Neuronal stem cell (in vitro differentiated cells): Measurements from ENCODE around the gene RAB15.
A peak's percentile ranks its signal among the peaks of the same experiment; 100 is the strongest.

ENCODE experiments used
- DNase-seq: peaks from one replicate; pipeline ENCODE4 v3.0.0-alpha.2; 2013; ENCODE audit warnings: low spot score
- H2AFZ ChIP-seq: one replicate; pipeline ENCODE4 v1.6.1; 2013; ENCODE audit warnings: mild to moderate bottlenecking, low read length, inconsistent platforms
- H2AK5ac ChIP-seq: 2 replicates; pipeline ENCODE4 v1.6.1; 2013; ENCODE audit warnings: low read depth, mild to moderate bottlenecking, inconsistent platforms, low read length, moderate library complexity, mixed read lengths
- H2BK120ac ChIP-seq: 2 replicates; pipeline ENCODE4 v1.6.1; 2013; ENCODE audit warnings: low read depth, mild to moderate bottlenecking, inconsistent platforms, low read length, moderate library complexity, mixed read lengths
- H2BK12ac ChIP-seq: one replicate; pipeline ENCODE4 v1.6.1; 2013; ENCODE audit warnings: low read length, inconsistent platforms
- H2BK15ac ChIP-seq: 2 replicates; pipeline ENCODE4 v1.6.1; 2013; ENCODE audit warnings: mild to moderate bottlenecking, low read length, inconsistent platforms, mixed read lengths
- H2BK5ac ChIP-seq: one replicate; pipeline ENCODE4 v1.6.1; 2013; ENCODE audit warnings: inconsistent platforms, mild to moderate bottlenecking, low read length, moderate library complexity
- H3K14ac ChIP-seq: one replicate; pipeline ENCODE4 v1.6.1; 2013; ENCODE audit warnings: low read length, inconsistent platforms
- H3K18ac ChIP-seq: 2 replicates; pipeline ENCODE4 v1.6.1; 2013; ENCODE audit warnings: low read length, inconsistent platforms
- H3K23ac ChIP-seq: 2 replicates; pipeline ENCODE4 v1.6.1; 2013; ENCODE audit warnings: low read depth, mild to moderate bottlenecking, mixed read lengths, low read length, inconsistent platforms; ENCODE audit not compliant: poor library complexity
- H3K27ac ChIP-seq: replicated peaks from 3 replicates; pipeline ENCODE4 v1.5.1; 2013; ENCODE audit warnings: low read length, inconsistent platforms
- H3K27me3 ChIP-seq, 3 experiments: 2 replicates each; pipeline ENCODE4 v1.6.1; 2013; ENCODE audit warnings: low read length in 3 of 3, mild to moderate bottlenecking in 2 of 3, inconsistent platforms in 1 of 3, low read depth in 1 of 3, mixed read lengths in 1 of 3, moderate library complexity in 1 of 3; ENCODE audit not compliant: control insufficient read depth in 3 of 3, insufficient read depth in 3 of 3
- H3K36me3 ChIP-seq, 2 donors: replicated peaks in 1 of 2; 2 replicates each; pipeline ENCODE4 v1.6.1; 2013; ENCODE audit warnings: low read length in 2 of 2; ENCODE audit not compliant: control insufficient read depth in 2 of 2, insufficient read depth in 2 of 2
- H3K4ac ChIP-seq: 2 replicates; pipeline ENCODE4 v1.6.1; 2013; ENCODE audit warnings: inconsistent platforms, mild to moderate bottlenecking, low read length, moderate library complexity
- H3K4me1 ChIP-seq, 2 donors: 1 replicate in 1 of 2; 2 replicates in 1 of 2; pipeline ENCODE4 v1.6.1; 2013; ENCODE audit warnings: low read length in 2 of 2, low read depth in 1 of 2; ENCODE audit not compliant: control insufficient read depth in 2 of 2, insufficient read depth in 1 of 2
- H3K4me2 ChIP-seq: one replicate; pipeline ENCODE4 v1.6.1; 2013; ENCODE audit warnings: mild to moderate bottlenecking, low read length, inconsistent platforms; ENCODE audit not compliant: insufficient read depth, poor library complexity, severe bottlenecking
- H3K4me3 ChIP-seq, 2 donors: 2 replicates each; pipeline ENCODE4 v1.5.1; 2013; ENCODE audit warnings: low read length in 2 of 2, mild to moderate bottlenecking in 2 of 2, inconsistent platforms in 1 of 2, moderate library complexity in 1 of 2
- H3K79me1 ChIP-seq: one replicate; pipeline ENCODE4 v1.6.1; 2013; ENCODE audit warnings: low read depth, mild to moderate bottlenecking, inconsistent platforms, low read length, moderate library complexity
- H3K9ac ChIP-seq: one replicate; pipeline ENCODE4 v1.6.1; 2013; ENCODE audit warnings: mild to moderate bottlenecking, low read depth, low read length, inconsistent platforms; ENCODE audit not compliant: poor library complexity
- H3K9me3 ChIP-seq, 2 donors: replicated peaks in 1 of 2; 2 replicates each; pipeline versions ENCODE3 to v1.6.1; 2013; ENCODE audit warnings: low read length in 2 of 2, mild to moderate bottlenecking in 2 of 2, inconsistent platforms in 1 of 2, low read depth in 1 of 2, mixed read lengths in 1 of 2, moderate library complexity in 1 of 2; ENCODE audit not compliant: control insufficient read depth in 2 of 2, insufficient read depth in 1 of 2
- H4K8ac ChIP-seq: one replicate; pipeline ENCODE4 v1.6.1; 2013; ENCODE audit warnings: low read depth, mild to moderate bottlenecking, inconsistent platforms, low read length, moderate library complexity
- H4K91ac ChIP-seq: one replicate; pipeline ENCODE4 v1.6.1; 2013; ENCODE audit warnings: low read length, low read depth, mild to moderate bottlenecking, inconsistent platforms; ENCODE audit not compliant: poor library complexity
- WGBS, 2 donors: extraction: QIAGEN DNeasy Blood & Tissue Kit; methylation state at CpG; one replicate each; pipeline ENCODE4 v1.1.7; 2013; ENCODE audit warnings: missing lambda C conversion rate in 2 of 2, mixed read lengths in 1 of 2; ENCODE audit not compliant: insufficient read length in 2 of 2, insufficient replicate concordance in 1 of 2; ENCODE audit errors: extremely low coverage in 2 of 2; 5-methylcytosine and 5-hydroxymethylcytosine counted together

RAB15 gene

DNA sequence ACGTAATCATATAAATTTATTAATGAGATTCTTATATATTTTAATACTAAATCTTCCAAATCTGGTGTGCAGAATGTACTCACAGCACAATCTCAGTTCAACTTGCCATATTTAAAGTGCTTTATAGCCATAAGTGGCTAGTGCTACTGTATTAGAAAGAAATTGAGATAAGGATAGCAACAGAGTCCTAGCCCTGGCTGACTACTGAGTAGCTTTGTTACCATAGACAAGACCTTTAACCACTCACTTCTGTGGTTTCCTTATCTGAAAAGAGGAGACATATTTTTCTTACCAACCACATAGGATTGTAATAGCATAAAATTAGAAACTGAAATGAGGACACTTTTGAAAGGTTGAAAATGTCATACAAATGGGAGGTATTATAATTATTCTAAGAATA lies 59.9 kb downstream of the RAB15 start:
- no peak overlapping the region for H2AK5ac ChIP-seq
- H2BK120ac ChIP-seq = no peak overlapping the region
- H3K14ac ChIP-seq = no peak overlapping the region
- H2BK12ac ChIP-seq = no peak overlapping the region
- H3K23ac ChIP-seq = no peak overlapping the region
- peaks cover 0 to 3% of the 10 kb centered on the region in 2 donors for H3K36me3 ChIP-seq
- H3K4me2 ChIP-seq = no peak overlapping the region
- H2BK5ac ChIP-seq = no peak overlapping the region
- H4K91ac ChIP-seq = no peak overlapping the region
- no peak overlapping the region for H3K4me3 ChIP-seq
- no peak overlapping the region for H4K8ac ChIP-seq
- no peak for DNase-seq
- H3K27me3 ChIP-seq = peaks cover 0 to 4% (median 0%) of the 10 kb centered on the region in 3 experiments
- WGBS, 2 donors = no CpG with 5 or more reads among the region's 1 CpG
- H3K4me1 ChIP-seq = peaks cover 0 to 4% of the 10 kb centered on the region in 2 donors
- H3K27ac ChIP-seq = no peak overlapping the region
- H2AFZ ChIP-seq = peak overlapping the region; percentile 5
- peaks cover 2% of the 10 kb centered on the region for H3K79me1 ChIP-seq
- no peak overlapping the region for H2BK15ac ChIP-seq
- H3K18ac ChIP-seq = no peak overlapping the region
- no peak overlapping the region for H3K4ac ChIP-seq
- H3K9me3 ChIP-seq = no peaks in the 10 kb centered on the region
- no peak overlapping the region for H3K9ac ChIP-seq

- Histone ChIP-seq H4K91ac (no peak overlapping the region), H3K9ac (no peak overlapping the region), H3K79me1 (peaks cover 2% of the 10 kb centered on the region), H2AFZ (no peak overlapping the region), H3K4me2 (no peak overlapping the region), H3K9me3 (no peaks in the 10 kb centered on the region), H3K36me3 (peaks cover 0 to 1% of the 10 kb centered on the region in 2 donors), H3K27me3 (peaks cover 0 to 4% (median 0%) of the 10 kb centered on the region in 3 experiments), H3K4me1 (peaks cover 0 to 4% of the 10 kb centered on the region in 2 donors), H3K27ac (no peak overlapping the region), H3K14ac (no peak overlapping the region), H2BK120ac (no peak overlapping the region), H3K23ac (no peak overlapping the region), H4K8ac (no peak overlapping the region), H3K18ac (no peak overlapping the region), H2BK15ac (no peak overlapping the region), H2BK12ac (no peak overlapping the region), H3K4ac (no peak overlapping the region), H3K4me3 (no peak overlapping the region), H2AK5ac (no peak overlapping the region), H2BK5ac (no peak overlapping the region)
- whole genome bisulfite sequencing, 2 donors = no CpG with 5 or more reads among the region's 3 CpGs
- DNase-seq = no peak
Measured at GRCh38 chr14:64910847-64911495, 61.2 kb downstream of the RAB15 start.

- Histone ChIP-seq H2BK5ac (no peak overlapping the region), H2BK12ac (no peak overlapping the region), H3K23ac (no peak overlapping the region), H3K27me3 (peaks cover 0 to 26% (median 0%) of the 10 kb centered on the region in 3 experiments), H2AK5ac (no peak overlapping the region), H3K9ac (no peak overlapping the region), H3K36me3 (no peaks in the 10 kb centered on the region), H2BK15ac (no peak overlapping the region), H3K4me1 (no peaks in the 10 kb centered on the region), H3K4me3 (no peak overlapping the region), H4K8ac (no peak overlapping the region), H4K91ac (no peak overlapping the region), H3K14ac (no peak overlapping the region), H3K4ac (no peak overlapping the region), H3K79me1 (no peaks in the 10 kb centered on the region), H2BK120ac (no peak overlapping the region), H2AFZ (no peak overlapping the region), H3K4me2 (no peak overlapping the region), H3K18ac (no peak overlapping the region), H3K9me3 (no peaks in the 10 kb centered on the region), H3K27ac (no peak overlapping the region)
- WGBS, 2 donors = no CpG with 5 or more reads among the region's 6 CpGs
- DNase-seq = no peak
Measured at GRCh38 chr14:64906022-64906421, 66.1 kb downstream of the RAB15 start.

DNA sequence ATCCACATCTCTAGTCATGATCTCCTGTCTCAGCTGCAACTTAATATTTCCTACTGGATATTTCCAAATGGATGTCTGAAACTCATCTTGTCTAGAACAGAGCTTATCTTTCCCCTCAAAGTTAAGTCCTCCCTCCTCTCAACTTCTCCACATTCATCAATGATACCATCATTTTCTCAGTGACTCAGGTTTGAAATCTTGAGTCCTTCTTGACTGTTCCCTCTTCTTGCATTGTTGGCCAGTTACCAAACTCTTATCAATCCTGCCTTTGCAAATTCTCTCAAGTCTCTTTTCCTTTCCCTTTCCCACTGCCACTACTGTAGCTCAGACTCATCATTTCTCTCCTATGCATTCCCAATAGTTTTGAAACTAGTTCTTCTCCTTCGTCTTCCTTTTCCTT lies 72.2 kb downstream of the RAB15 start:
- H2BK5ac ChIP-seq = no peak overlapping the region
- H3K14ac ChIP-seq = no peak overlapping the region
- no peak for DNase-seq
- no peak overlapping the region for H2BK15ac ChIP-seq
- H3K4ac ChIP-seq = no peak overlapping the region
- H3K36me3 ChIP-seq = no peaks in the 10 kb centered on the region
- H3K9me3 ChIP-seq = no peaks in the 10 kb centered on the region
- no peak overlapping the region for H2AK5ac ChIP-seq
- no peak overlapping the region for H2BK12ac ChIP-seq
- peaks cover 0 to 53% (median 0%) of the 10 kb centered on the region in 3 experiments for H3K27me3 ChIP-seq
- no peak overlapping the region for H3K9ac ChIP-seq
- H3K4me1 ChIP-seq = no peaks in the 10 kb centered on the region
- no peak overlapping the region for H4K8ac ChIP-seq
- H3K27ac ChIP-seq = no peak overlapping the region
- no peak overlapping the region for H2BK120ac ChIP-seq
- no peaks in the 10 kb centered on the region for H3K79me1 ChIP-seq
- no peak overlapping the region for H2AFZ ChIP-seq
- H3K4me3 ChIP-seq = no peak overlapping the region
- H3K18ac ChIP-seq = no peak overlapping the region
- no peak overlapping the region for H4K91ac ChIP-seq
- no peak overlapping the region for H3K4me2 ChIP-seq
- WGBS, 2 donors = no CpG with 5 or more reads among the region's 1 CpG
- no peak overlapping the region for H3K23ac ChIP-seq
